Uterus (tissue), 4 donors: Measurements from ENCODE around the gene HMG20A. TPM values are rescaled to one million over a fixed set of nuclear protein-coding genes. Genes with fewer than 3 reads are reported as not detected.

Experiments
- DNase-seq, 2 donors: peaks; one replicate each; pipeline ENCODE4 v3.0.0-alpha.2; 2019 to 2020
- H3K27ac ChIP-seq, 2 donors: fragments of 200-600 bp; sonication (generic); 1 replicate in 1 of 2; 2 replicates in 1 of 2; pipeline ENCODE4 v1.5.1; 2016 to 2018
- H3K27me3 ChIP-seq, 2 donors: fragments of 200-600 bp; sonication (generic); one replicate each; pipeline ENCODE4 v1.5.1; 2018 to 2019; ENCODE audit warnings: control low read depth in 1 of 2
- H3K36me3 ChIP-seq, 2 donors: fragments of 200-600 bp; sonication (generic); one replicate each; pipeline ENCODE4 v1.5.1; 2019; ENCODE audit warnings: control low read depth in 1 of 2
- H3K4me1 ChIP-seq, 2 donors: fragments of 200-600 bp; sonication (generic); one replicate each; pipeline ENCODE4 v1.5.1; 2018 to 2019; ENCODE audit warnings: control low read depth in 1 of 2
- H3K4me3 ChIP-seq, 2 donors: fragments of 200-600 bp; sonication (generic); 1 replicate in 1 of 2; 2 replicates in 1 of 2; pipeline ENCODE4 v1.5.1; 2018 to 2019; ENCODE audit warnings: mild to moderate bottlenecking in 1 of 2
- H3K9me3 ChIP-seq, 2 donors: fragments of 200-600 bp; sonication (generic); one replicate each; pipeline ENCODE4 v1.5.1; 2019; ENCODE audit warnings: control low read depth in 1 of 2
- POLR2A ChIP-seq, 2 donors: fragments of 450-650 bp; IDR thresholded peaks; one replicate each; pipeline ENCODE4 v1.6.1; 2016; ENCODE audit warnings: antibody characterized with exemption in 2 of 2, mild to moderate bottlenecking in 1 of 2, moderate library complexity in 1 of 2
- intact Hi-C: fragments of 100-400 bp; cut with DNase I; formaldehyde crosslinking; loops from one replicate; pipeline ENCODE4 v1.15.1; 2023; ENCODE audit warnings: low total_unique reads
- total RNA-seq, 4 donors: library from RNA; depleted of rRNA in 3 of 4; stranded (reverse); fragments of >200 nt in 3 of 4; gene quantifications; one replicate each; pipeline versions ENCODE4 v1.1.0 to v1.2.4, GENCODE V29; 2014 to 2023
- TF ChIP-seq, protein P1 (sequence below), 4 experiments: fragments of 200-600 bp in 2 of 4; fragments of 450-650 bp in 2 of 4; sonication (generic) in 2 of 4; IDR thresholded peaks; one replicate each; pipeline ENCODE4 v1.5.1; 2016 to 2019; ENCODE audit warnings: antibody characterized with exemption in 4 of 4, mild to moderate bottlenecking in 2 of 4, moderate library complexity in 1 of 4
- donor health status: DM: yes; HTN: yes; CAD: no.

Gene HMG20A
- total RNA-seq, 4 donors from 2014 or later: 10.5 to 59.5 (median 28.4) TPM

DNA sequence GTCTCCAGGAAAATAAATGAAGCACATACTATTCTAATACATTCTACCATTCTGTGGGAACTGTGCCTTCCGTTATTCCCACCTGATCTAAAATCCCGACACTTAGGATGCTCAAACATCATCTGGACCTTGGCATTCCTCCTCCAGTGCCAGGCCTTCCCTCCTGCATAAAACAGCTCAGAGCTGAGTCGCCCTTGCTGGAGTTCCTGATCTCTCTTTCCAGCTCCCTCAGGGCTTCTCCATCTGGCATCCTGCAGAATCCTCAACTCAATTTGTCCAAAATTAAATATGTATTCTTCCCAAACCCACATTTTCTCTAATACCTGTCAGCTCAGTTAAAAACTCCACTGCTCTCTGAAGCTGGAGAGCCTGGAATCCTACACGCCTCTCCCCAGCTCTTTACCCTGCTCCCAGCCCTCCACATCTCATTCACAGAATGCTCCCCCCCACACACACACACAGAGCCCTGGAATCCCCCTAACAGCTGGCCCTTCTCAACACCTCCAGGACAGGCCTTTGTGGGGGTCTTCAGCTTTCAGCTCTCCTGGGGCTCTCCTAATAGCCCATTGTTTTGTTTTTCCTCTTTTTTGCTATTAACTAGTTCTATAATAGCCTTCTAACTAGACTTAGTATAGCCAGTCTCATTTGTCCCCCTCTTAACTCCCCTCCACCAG is 78.5 kb downstream of the HMG20A start:
- no peak for DNase-seq
- intact Hi-C loops: loop anchor here (10.0 kb wide), 1 partner anchor 384 kb away; no protein-coding TSS in a partner anchor
- no peaks in the 10 kb centered on the region for H3K36me3 ChIP-seq
- TF ChIP-seq, protein P1, sequence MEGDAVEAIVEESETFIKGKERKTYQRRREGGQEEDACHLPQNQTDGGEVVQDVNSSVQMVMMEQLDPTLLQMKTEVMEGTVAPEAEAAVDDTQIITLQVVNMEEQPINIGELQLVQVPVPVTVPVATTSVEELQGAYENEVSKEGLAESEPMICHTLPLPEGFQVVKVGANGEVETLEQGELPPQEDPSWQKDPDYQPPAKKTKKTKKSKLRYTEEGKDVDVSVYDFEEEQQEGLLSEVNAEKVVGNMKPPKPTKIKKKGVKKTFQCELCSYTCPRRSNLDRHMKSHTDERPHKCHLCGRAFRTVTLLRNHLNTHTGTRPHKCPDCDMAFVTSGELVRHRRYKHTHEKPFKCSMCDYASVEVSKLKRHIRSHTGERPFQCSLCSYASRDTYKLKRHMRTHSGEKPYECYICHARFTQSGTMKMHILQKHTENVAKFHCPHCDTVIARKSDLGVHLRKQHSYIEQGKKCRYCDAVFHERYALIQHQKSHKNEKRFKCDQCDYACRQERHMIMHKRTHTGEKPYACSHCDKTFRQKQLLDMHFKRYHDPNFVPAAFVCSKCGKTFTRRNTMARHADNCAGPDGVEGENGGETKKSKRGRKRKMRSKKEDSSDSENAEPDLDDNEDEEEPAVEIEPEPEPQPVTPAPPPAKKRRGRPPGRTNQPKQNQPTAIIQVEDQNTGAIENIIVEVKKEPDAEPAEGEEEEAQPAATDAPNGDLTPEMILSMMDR (IDR thresholded peaks at IDR 0.05): no peak
- no peak for TF ChIP-seq POLR2A (IDR thresholded peaks at IDR 0.05)
- peaks cover 5 to 13% of the 10 kb centered on the region in 2 donors for H3K4me1 ChIP-seq
- H3K4me3 ChIP-seq: no peak overlapping the region
- H3K27me3 ChIP-seq: no peaks in the 10 kb centered on the region
- peak overlapping the region in 1 of 2 donors; percentile 84 for H3K27ac ChIP-seq
- no peaks in the 10 kb centered on the region for H3K9me3 ChIP-seq

DNA sequence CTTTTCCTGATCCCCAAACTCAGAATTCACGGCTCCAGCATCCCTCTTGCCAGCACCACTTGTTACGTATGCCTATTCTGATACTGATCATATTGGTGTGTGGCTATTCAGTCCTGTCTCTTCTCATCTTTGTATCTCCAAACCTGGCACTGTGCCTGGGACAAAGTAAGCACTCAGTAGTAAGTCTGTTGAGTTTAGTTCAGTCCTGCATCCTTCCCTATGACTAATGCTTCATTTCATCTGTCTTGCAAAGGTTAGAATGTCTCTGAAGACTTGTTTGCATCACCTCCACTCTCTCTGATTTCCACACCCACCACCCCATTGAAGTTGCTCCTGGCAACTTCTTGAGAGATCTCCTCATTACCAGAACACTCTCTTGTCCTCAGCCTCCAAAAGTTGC is 80.3 kb downstream of the HMG20A start:
- Histone ChIP-seq H3K27me3 (no peaks in the 10 kb centered on the region), H3K27ac (no peak overlapping the region), H3K4me1 (peaks cover 5 to 13% of the 10 kb centered on the region in 2 donors), H3K36me3 (no peaks in the 10 kb centered on the region), H3K9me3 (no peaks in the 10 kb centered on the region), H3K4me3 (no peak overlapping the region)
- intact Hi-C loops: no loop called here
- no peak for DNase-seq
- TF ChIP-seq POLR2A (IDR thresholded peaks at IDR 0.05): no peak
- TF ChIP-seq, protein P1 (IDR thresholded peaks at IDR 0.05): no peak

DNA sequence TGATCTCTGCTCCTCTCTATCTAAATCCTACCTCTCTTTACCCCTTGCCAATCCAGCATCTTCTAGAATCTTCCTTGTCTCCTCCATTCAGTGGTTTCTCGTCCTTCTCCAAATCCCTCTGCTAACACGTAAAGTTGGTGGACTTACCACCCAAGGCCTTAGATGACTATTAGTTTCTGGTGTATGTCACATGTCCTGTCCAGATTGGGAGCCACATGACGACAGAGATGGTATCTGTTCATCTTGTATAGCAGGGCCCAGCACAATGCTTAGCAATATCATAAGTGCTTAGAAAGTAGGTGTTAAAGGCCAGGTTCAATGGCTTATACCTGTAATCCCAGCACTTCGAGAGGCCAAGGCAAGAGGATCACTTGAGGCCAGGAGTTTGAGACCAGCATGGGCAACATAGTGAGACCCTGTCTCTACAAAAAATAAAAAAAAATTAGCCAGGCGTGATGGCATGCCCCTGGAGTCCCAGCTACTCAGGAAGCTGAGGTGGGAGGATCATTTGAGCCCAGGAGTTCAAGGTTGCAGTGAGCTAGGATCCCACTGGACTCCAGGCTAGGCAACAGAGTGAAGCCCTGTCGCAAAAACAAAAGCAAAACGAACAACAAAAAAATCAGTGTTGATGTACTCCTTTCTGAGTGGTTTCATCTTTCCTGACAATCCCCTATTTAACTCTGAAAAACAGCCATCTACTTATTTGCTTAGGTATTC is 81.8 kb downstream of the HMG20A start:
- intact Hi-C loops: no loop called here
- peaks cover 4 to 5% of the 10 kb centered on the region in 2 donors for H3K4me1 ChIP-seq
- H3K27ac ChIP-seq: no peak overlapping the region
- H3K36me3 ChIP-seq: no peaks in the 10 kb centered on the region
- H3K9me3 ChIP-seq: no peaks in the 10 kb centered on the region
- DNase-seq: no peak
- no peaks in the 10 kb centered on the region for H3K27me3 ChIP-seq
- H3K4me3 ChIP-seq: no peak overlapping the region
- TF ChIP-seq POLR2A (IDR thresholded peaks at IDR 0.05): no peak

DNA sequence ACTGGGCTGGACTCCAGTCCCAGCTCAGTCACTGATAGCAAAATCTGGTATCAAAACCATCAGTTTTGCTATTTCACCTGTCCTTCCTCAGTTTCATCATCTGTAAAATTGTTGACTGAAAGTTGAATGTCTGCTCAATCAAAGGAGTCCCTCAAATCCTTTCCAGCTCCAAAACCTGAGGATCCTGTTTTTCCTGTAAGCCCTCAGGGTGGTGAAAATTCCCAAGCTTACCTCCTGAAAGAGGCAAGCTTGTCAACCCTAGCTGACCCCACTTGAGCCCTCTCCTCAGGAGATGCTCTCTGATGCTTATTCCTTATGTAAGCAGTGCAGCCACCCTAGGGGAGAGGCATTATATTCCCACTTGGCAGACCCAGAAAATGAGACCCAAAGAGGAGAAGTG is 82.6 kb downstream of the HMG20A start:
- H3K9me3 ChIP-seq: no peaks in the 10 kb centered on the region
- no peak for DNase-seq
- intact Hi-C loops: no loop called here
- TF ChIP-seq POLR2A (IDR thresholded peaks at IDR 0.05): no peak
- TF ChIP-seq, protein P1 (IDR thresholded peaks at IDR 0.05): no peak
- H3K4me1 ChIP-seq: peaks cover 3 to 5% of the 10 kb centered on the region in 2 donors
- H3K4me3 ChIP-seq: no peak overlapping the region
- no peak overlapping the region for H3K27ac ChIP-seq
- no peaks in the 10 kb centered on the region for H3K36me3 ChIP-seq
- H3K27me3 ChIP-seq: no peaks in the 10 kb centered on the region

DNA sequence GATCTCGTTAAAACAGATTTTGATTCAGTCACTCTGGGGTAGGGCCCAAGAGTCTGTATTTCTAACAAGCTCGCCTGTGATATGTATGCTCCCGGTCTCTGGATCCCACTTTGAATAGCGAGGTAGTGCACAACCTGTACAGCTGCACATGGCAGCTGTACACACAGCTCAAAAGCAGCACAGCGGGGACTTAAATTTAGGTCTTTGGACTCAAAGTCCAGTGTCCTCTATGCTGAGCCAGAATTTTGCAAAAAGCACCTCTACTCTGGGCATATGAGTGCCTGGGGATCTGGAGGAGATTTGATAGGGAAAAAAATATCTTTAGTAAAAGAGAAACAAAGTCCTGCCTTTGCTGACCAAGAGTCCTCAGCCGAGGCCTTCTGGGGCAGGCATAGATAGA is 83.1 kb downstream of the HMG20A start:
- intact Hi-C loops: no loop called here
- no peak for TF ChIP-seq POLR2A (IDR thresholded peaks at IDR 0.05)
- TF ChIP-seq, protein P1 (IDR thresholded peaks at IDR 0.05): no peak
- no peak for DNase-seq
- Histone ChIP-seq H3K27me3 (no peaks in the 10 kb centered on the region), H3K27ac (no peak overlapping the region), H3K4me1 (no peaks in the 10 kb centered on the region), H3K36me3 (no peaks in the 10 kb centered on the region), H3K4me3 (no peak overlapping the region), H3K9me3 (no peaks in the 10 kb centered on the region)
